ENCODE results near the gene TRPT1. TPM values are rescaled to one million over a fixed set of nuclear protein-coding genes. Genes with fewer than 3 reads are reported as not detected.

TRPT1 gene
- total RNA-seq, 1 experiment from 2014 or later = 66.1 TPM

DNA sequence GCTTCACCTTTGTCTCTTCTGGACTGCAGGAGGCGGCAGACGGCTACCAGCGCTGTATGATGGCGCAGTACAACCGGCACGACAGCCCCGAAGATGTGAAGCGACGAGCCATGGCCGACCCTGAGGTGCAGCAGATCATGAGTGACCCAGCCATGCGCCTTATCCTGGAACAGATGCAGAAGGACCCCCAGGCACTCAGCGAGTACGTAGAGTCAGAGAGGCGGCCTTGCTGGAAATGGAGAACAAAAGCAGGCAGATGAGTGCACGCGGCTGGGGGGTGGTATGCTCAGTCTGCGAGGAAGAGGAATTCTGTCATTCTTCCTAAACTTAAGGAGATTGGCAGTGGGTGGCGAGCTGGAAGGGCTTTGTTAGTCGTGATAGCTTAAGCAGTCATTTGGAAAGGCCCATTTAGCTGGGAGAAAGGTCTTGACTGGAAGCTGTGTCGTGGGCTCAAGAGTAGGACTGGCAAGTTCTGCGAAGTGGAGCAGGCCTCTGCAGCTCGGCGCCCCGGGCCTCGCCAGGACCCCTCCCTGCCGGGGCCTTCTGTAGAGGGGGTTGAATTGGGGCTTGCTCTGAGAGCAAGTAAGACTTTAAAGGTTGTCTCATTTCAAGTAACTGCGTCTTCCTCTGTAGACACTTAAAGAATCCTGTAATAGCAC lies 22.4 kb downstream of the TRPT1 start:
- no TSS peak for BruUV-seq (replicated peaks)
- H3K4me1 ChIP-seq (ENCODE audit: control insufficient read depth, insufficient read depth, low read length) = no peaks in the 10 kb centered on the region; the same call in 1 of the 2 replicates
- H3K27me3 ChIP-seq (ENCODE audit: control insufficient read depth, insufficient read depth, low read length) = no peaks in the 10 kb centered on the region
- no peak overlapping the region for H3K4me3 ChIP-seq (ENCODE audit: low read depth in 2 of 2, low read length in 2 of 2)
- DNase-seq (ENCODE audit: low read depth, low spot score) (no peak), ATAC-seq (no peak)
- TF ChIP-seq CTCF (IDR thresholded peaks at IDR 0.05) (no peak), SIN3A (IDR thresholded peaks at IDR 0.05; ENCODE audit: borderline replicate concordance, insufficient read depth, low read depth, low read length) (no peak), REST (IDR thresholded peaks at IDR 0.05; ENCODE audit: insufficient read depth in 1 of 2, low read depth in 2 of 2, low read length in 1 of 2) (no peak), TCF7L2 (IDR thresholded peaks at IDR 0.05; ENCODE audit: low read depth, low read length) (no peak), POLR2AphosphoS5 (IDR thresholded peaks at IDR 0.05; ENCODE audit: low read depth, low read length) (no peak)
- in situ Hi-C loops (cut with HindIII; ENCODE audit: low pct_unique_long_range_greater_than_20kb, low sequenced_read_pairs) = no loop called here
- peaks cover 36% of the 10 kb centered on the region for H3K36me3 ChIP-seq (ENCODE audit: control insufficient read depth, insufficient read depth, low read length)
- CTCF ChIA-PET = interaction anchor here (0.5 to 1.6 kb wide), 2 partner anchors 98 to 771 kb away, joined by 4 to 5 read pairs; no protein-coding TSS in a partner anchor
- H3K27ac ChIP-seq (ENCODE audit: low read length) = no peak overlapping the region
- POLR2A ChIA-PET = interaction anchor here (0.7 kb wide), 1 partner anchor 49 kb away, joined by 5 read pairs; no protein-coding TSS in a partner anchor
- intact Hi-C loops (cut with micrococcal nuclease; ENCODE audit: unreplicated experiment) = no loop called here
- no peaks in the 10 kb centered on the region for H3K9me3 ChIP-seq (ENCODE audit: control insufficient read depth, insufficient read depth, low read depth, low read length)

GRCh38 chr11:64202992-64203391 lies 23.0 kb downstream of the TRPT1 start:
- in situ Hi-C loops (cut with HindIII; ENCODE audit: low pct_unique_long_range_greater_than_20kb, low sequenced_read_pairs) = no loop called here
- DNase-seq (ENCODE audit: low read depth, low spot score) (no peak), ATAC-seq (no peak)
- Histone ChIP-seq H3K4me3 (ENCODE audit: low read depth in 2 of 2, low read length in 2 of 2) (no peak overlapping the region), H3K9me3 (ENCODE audit: control insufficient read depth, insufficient read depth, low read depth, low read length) (no peaks in the 10 kb centered on the region), H3K27ac (ENCODE audit: low read length) (no peak overlapping the region), H3K27me3 (ENCODE audit: control insufficient read depth, insufficient read depth, low read length) (no peaks in the 10 kb centered on the region), H3K4me1 (ENCODE audit: control insufficient read depth, insufficient read depth, low read length) (no peaks in the 10 kb centered on the region; the same call in 1 of the 2 replicates), H3K36me3 (ENCODE audit: control insufficient read depth, insufficient read depth, low read length) (peaks cover 37% of the 10 kb centered on the region)
- no peak for TF ChIP-seq POLR2AphosphoS5 (IDR thresholded peaks at IDR 0.05; ENCODE audit: low read depth, low read length)
- no peak for TF ChIP-seq TCF7L2 (IDR thresholded peaks at IDR 0.05; ENCODE audit: low read depth, low read length)
- TF ChIP-seq CTCF (IDR thresholded peaks at IDR 0.05) = no peak
- TF ChIP-seq SIN3A (IDR thresholded peaks at IDR 0.05; ENCODE audit: borderline replicate concordance, insufficient read depth, low read depth, low read length) = no peak
- no peak for TF ChIP-seq REST (IDR thresholded peaks at IDR 0.05; ENCODE audit: insufficient read depth in 1 of 2, low read depth in 2 of 2, low read length in 1 of 2)
- no TSS peak for BruUV-seq (replicated peaks)
- intact Hi-C loops (cut with micrococcal nuclease; ENCODE audit: unreplicated experiment) = no loop called here
- ChIA-PET CTCF (no interaction called here), POLR2A (no interaction called here)

Data from Panc1 (cell line).